DOHH2 (cell line): ENCODE measurements around the gene RABL6.
"Not testable (repeated sequence)": the region's sequence is repeated elsewhere in the genome, so short reads cannot be mapped to it uniquely, and the experiment has no call there.

ENCODE experiments used
- CTCF ChIP-seq: fragments of 200-600 bp; sonication (generic); IDR thresholded peaks from one replicate; pipeline ENCODE4 v1.5.1; 2014; ENCODE audit warnings: antibody characterized with exemption, mild to moderate bottlenecking, low read depth, low read length; ENCODE audit not compliant: poor library complexity, severe bottlenecking
- EZH2phosphoT487 ChIP-seq: fragments of 200-600 bp; sonication (generic); IDR thresholded peaks from 2 replicates; pipeline ENCODE4 v1.6.1; 2017; ENCODE audit warnings: borderline replicate concordance, mild to moderate bottlenecking, antibody characterized with exemption, low read length, moderate library complexity, mixed read lengths

GRCh38 chr9:136882947-136883283, 75.2 kb downstream of the RABL6 start:
- not testable (repeated sequence) for TF ChIP-seq CTCF, EZH2phosphoT487
